A549 (cell line): ENCODE measurements around the gene C1R. TPM values are rescaled to one million over a fixed set of nuclear protein-coding genes. Genes with fewer than 3 reads are reported as not detected.

Experiments
- ATAC-seq, 2 experiments: fragments of 200-7000 bp in 1 of 2; fragments of >200 bp in 1 of 2; cut with Nextera tagmentation in 1 of 2; cut with Tn5 transposase in 1 of 2; 3 replicates each; pipeline versions ENCODE4 v1.8.0 to v1.9.1; 2018 to 2020; ENCODE audit warnings: mild to moderate bottlenecking in 1 of 2, moderate library complexity in 1 of 2
- CTCF ChIA-PET: fragments of 300-600 bp; sonication (Branson Sonifier 250); formaldehyde crosslinking; extraction: SDS; loops from one replicate; lab custom pipeline; 2021; ENCODE audit warnings: antibody characterized with exemption, inconsistent platforms; lab: Yijun Ruan, JAX
- POLR2A ChIA-PET: fragments of 350-600 bp; formaldehyde crosslinking; extraction: SDS; loops from one replicate; lab custom pipeline; 2021; ENCODE audit warnings: antibody characterized with exemption, inconsistent platforms; lab: Yijun Ruan, JAX
- DNase-seq, 2 experiments: peaks; one replicate each; pipeline versions ENCODE4 v3.0.0 to v3.0.0-alpha.2; 2011 to 2016; ENCODE audit warnings: low read depth in 1 of 2, low spot score in 1 of 2
- FAIRE-seq: peaks from 2 replicates; lab custom pipeline; 2011; peaks lifted over from hg19 to GRCh38; lab: Jason Lieb, UNC
- H3K27ac ChIP-seq, 2 experiments: fragments of >200 bp; sonication (Bioruptor Twin); formaldehyde crosslinking; 3 replicates each; pipeline ENCODE4 v1.5.1; 2016 to 2017
- H3K4me1 ChIP-seq: fragments of >200 bp; sonication (Bioruptor Twin); formaldehyde crosslinking; 3 replicates; pipeline ENCODE4 v1.6.1; 2016
- H3K4me2 ChIP-seq: fragments of >200 bp; sonication (Bioruptor Twin); formaldehyde crosslinking; 3 replicates; pipeline ENCODE4 v1.6.1; 2016
- H3K4me3 ChIP-seq: fragments of >200 bp; sonication (Bioruptor Twin); formaldehyde crosslinking; 3 replicates; pipeline ENCODE4 v1.5.1; 2016
- H3K9me3 ChIP-seq: fragments of >200 bp; sonication (Bioruptor Twin); formaldehyde crosslinking; 3 replicates; pipeline ENCODE4 v1.6.1; 2016
- ATOH8 ChIP-seq: fragments of 250-450 bp; sonication (Bioruptor Pico); IDR thresholded peaks from 2 replicates; pipeline ENCODE4 v1.5.0; 2020; ENCODE audit warnings: low read depth, mild to moderate bottlenecking, moderate library complexity
- BCL3 ChIP-seq: fragments of >200 bp; sonication (Bioruptor Twin); formaldehyde crosslinking; IDR thresholded peaks from 3 replicates; pipeline ENCODE4 v1.6.1; 2016
- BHLHE40 ChIP-seq: IDR thresholded peaks from 2 replicates; pipeline ENCODE4 v1.6.1; 2012; ENCODE audit warnings: low read depth, low read length, inconsistent platforms
- CBX8 ChIP-seq: fragments of 200-600 bp; sonication (generic); IDR thresholded peaks from 2 replicates; pipeline ENCODE4 v1.6.1; 2016
- CEBPB ChIP-seq, 2 experiments: fragments of >200 bp in 1 of 2; sonication (Bioruptor Twin) in 1 of 2; formaldehyde crosslinking in 1 of 2; IDR thresholded peaks; 2 replicates each; pipeline ENCODE4 v1.6.1; 2012 to 2016
- CHD2 ChIP-seq: fragments of 150-350 bp; IDR thresholded peaks from 2 replicates; pipeline ENCODE4 v1.6.1; 2014; ENCODE audit warnings: low read length; ENCODE audit not compliant: partially characterized antibody
- EHMT2 ChIP-seq: fragments of 200-600 bp; sonication (generic); IDR thresholded peaks from 2 replicates; pipeline ENCODE4 v1.6.1; 2016; ENCODE audit warnings: antibody characterized with exemption, low read depth, mild to moderate bottlenecking, moderate library complexity
- FOSL2 ChIP-seq, 2 experiments: fragments of 450-650 bp in 1 of 2; fragments of >200 bp in 1 of 2; sonication (Bioruptor Twin) in 1 of 2; formaldehyde crosslinking; IDR thresholded peaks; 2 replicates each; pipeline versions ENCODE4 v1.5.0 to v1.6.1; 2016 to 2020; ENCODE audit warnings: mild to moderate bottlenecking in 1 of 2, moderate library complexity in 1 of 2
- FOXS1 ChIP-seq: fragments of 250-450 bp; sonication (Bioruptor Pico); IDR thresholded peaks from 2 replicates; pipeline ENCODE4 v1.5.0; 2020; ENCODE audit warnings: mild to moderate bottlenecking, moderate library complexity
- HDAC2 ChIP-seq: fragments of 200-600 bp; sonication (generic); IDR thresholded peaks from 2 replicates; pipeline ENCODE4 v1.6.1; 2016
- HEYL ChIP-seq: fragments of 250-450 bp; sonication (Bioruptor Pico); IDR thresholded peaks from 2 replicates; pipeline ENCODE4 v1.8.0; 2021; ENCODE audit warnings: mild to moderate bottlenecking, moderate library complexity
- HOXA7 ChIP-seq: fragments of 250-450 bp; sonication (Bioruptor Pico); IDR thresholded peaks from 2 replicates; pipeline ENCODE4 v1.5.0; 2020; ENCODE audit warnings: mild to moderate bottlenecking, moderate library complexity
- JUNB ChIP-seq: fragments of >200 bp; sonication (Bioruptor Twin); formaldehyde crosslinking; IDR thresholded peaks from 2 replicates; pipeline ENCODE4 v1.6.1; 2016
- PHF8 ChIP-seq: fragments of 200-600 bp; sonication (generic); IDR thresholded peaks from 2 replicates; pipeline ENCODE4 v1.6.1; 2016; ENCODE audit warnings: low read depth, mild to moderate bottlenecking, antibody characterized with exemption, moderate library complexity, borderline replicate concordance
- USF2 ChIP-seq: fragments of 450-650 bp; IDR thresholded peaks from 2 replicates; pipeline ENCODE4 v1.6.1; 2014; ENCODE audit warnings: antibody characterized with exemption
- ZSCAN20 ChIP-seq: fragments of 250-450 bp; sonication (Bioruptor Pico); IDR thresholded peaks from 2 replicates; pipeline ENCODE4 v1.8.0; 2022; ENCODE audit warnings: mild to moderate bottlenecking, moderate library complexity
- WGBS: methylation state at CpG from one replicate; pipeline ENCODE4 v1.1.6; 2017; ENCODE audit errors: missing lambda C conversion rate; 5-methylcytosine and 5-hydroxymethylcytosine counted together
- polyA plus RNA-seq, 4 experiments: library from polyadenylated mRNA; depleted of rRNA in 3 of 4; stranded (reverse); fragments of >200 nt; fragmentation: RNase III in 1 of 4; extraction: RNeasy Plus Mini Kit Qiagen cat#74134 plus additional on column Dnase treatment in 1 of 4; gene quantifications; 2 replicates in 3 of 4; 3 replicates in 1 of 4; pipeline ENCODE4 v1.2.3, GENCODE V29; 2011 to 2017
- TF ChIP-seq, protein P1 (sequence below): fragments of 200-600 bp; sonication (generic); IDR thresholded peaks from 2 replicates; pipeline ENCODE4 v1.6.1; 2016; ENCODE audit warnings: antibody characterized with exemption, mild to moderate bottlenecking, moderate library complexity
- TF ChIP-seq, protein P2 (sequence below): fragments of >200 bp; sonication (Bioruptor Twin); formaldehyde crosslinking; IDR thresholded peaks from 3 replicates; pipeline ENCODE4 v1.5.1; 2016
- TF ChIP-seq, protein P3 (sequence below): fragments of 150-350 bp; IDR thresholded peaks from 2 replicates; pipeline ENCODE4 v1.6.1; 2014; ENCODE audit warnings: low read depth, mild to moderate bottlenecking, low read length
- TF ChIP-seq, protein P4 (sequence below): IDR thresholded peaks from 2 replicates; pipeline ENCODE4 v1.6.1; 2012; ENCODE audit warnings: low read depth, borderline replicate concordance
- TF ChIP-seq, protein P5 (sequence below): IDR thresholded peaks from 2 replicates; pipeline ENCODE4 v1.6.1; 2012

The C1R gene
- polyA plus RNA-seq, 2 of the 4 experiments (the other 2 are of a cell fraction): 31.4 to 36.0 TPM

DNA sequence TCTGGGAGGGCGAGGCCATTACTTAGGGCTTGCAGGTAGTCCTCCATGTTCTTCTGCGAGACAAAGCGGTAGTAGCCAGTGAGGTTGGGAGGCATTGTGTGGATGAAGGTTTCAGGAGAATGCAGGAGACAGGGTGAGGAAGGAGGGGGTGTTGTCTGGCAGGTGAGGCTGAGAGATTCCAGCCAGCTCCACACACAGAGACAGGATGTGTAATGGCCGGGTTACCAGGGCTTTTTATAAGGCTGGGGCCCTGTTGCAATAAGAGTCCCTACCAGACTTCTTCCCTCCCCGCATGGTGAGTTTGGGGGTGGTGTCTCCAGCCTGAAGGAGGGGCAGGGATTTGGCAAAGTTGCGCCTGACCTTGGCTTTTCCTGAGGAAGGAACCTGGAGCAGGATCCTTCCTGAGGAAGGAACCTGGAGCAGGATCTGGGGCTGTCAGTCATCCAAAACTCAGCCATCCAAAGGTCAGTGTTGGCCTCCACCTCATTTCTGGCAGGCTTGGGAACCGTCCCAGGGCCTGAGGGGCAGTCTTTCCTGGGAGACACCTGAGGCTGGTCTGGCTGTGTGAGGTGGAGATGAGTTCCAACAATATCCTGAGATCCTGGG lies 36.5 kb upstream of the C1R start, which contains the start of gene RBP5:
TSS of gene RBP5 (minus strand) at position 209 of the 606 bp plus-strand sequence. CDS start at position 95, 114 bp downstream.
- FAIRE-seq (no peak), DNase-seq (no peak)
- Histone ChIP-seq H3K4me1 (no peaks in the 10 kb centered on the region), H3K4me2 (no peak within 1 kb of the TSS), H3K9me3 (no peaks in the 10 kb centered on the region), H3K4me3 (no peak within 1 kb of the TSS)
- WGBS: 81% methylated on average over 6 of the region's 7 CpGs
- TF ChIP-seq, protein P1, sequence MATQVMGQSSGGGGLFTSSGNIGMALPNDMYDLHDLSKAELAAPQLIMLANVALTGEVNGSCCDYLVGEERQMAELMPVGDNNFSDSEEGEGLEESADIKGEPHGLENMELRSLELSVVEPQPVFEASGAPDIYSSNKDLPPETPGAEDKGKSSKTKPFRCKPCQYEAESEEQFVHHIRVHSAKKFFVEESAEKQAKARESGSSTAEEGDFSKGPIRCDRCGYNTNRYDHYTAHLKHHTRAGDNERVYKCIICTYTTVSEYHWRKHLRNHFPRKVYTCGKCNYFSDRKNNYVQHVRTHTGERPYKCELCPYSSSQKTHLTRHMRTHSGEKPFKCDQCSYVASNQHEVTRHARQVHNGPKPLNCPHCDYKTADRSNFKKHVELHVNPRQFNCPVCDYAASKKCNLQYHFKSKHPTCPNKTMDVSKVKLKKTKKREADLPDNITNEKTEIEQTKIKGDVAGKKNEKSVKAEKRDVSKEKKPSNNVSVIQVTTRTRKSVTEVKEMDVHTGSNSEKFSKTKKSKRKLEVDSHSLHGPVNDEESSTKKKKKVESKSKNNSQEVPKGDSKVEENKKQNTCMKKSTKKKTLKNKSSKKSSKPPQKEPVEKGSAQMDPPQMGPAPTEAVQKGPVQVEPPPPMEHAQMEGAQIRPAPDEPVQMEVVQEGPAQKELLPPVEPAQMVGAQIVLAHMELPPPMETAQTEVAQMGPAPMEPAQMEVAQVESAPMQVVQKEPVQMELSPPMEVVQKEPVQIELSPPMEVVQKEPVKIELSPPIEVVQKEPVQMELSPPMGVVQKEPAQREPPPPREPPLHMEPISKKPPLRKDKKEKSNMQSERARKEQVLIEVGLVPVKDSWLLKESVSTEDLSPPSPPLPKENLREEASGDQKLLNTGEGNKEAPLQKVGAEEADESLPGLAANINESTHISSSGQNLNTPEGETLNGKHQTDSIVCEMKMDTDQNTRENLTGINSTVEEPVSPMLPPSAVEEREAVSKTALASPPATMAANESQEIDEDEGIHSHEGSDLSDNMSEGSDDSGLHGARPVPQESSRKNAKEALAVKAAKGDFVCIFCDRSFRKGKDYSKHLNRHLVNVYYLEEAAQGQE: no peak
- TF ChIP-seq EHMT2 (no peak), USF2 (no peak), ATOH8 (no peak), ZSCAN20 (CRISPR knock-in tag) (no peak), HOXA7 (no peak), BHLHE40 (no peak), FOSL2 (IDR thresholded peaks at IDR 0.05) (no peak), FOSL2 (CRISPR knock-in tag; IDR thresholded peaks at IDR 0.05) (no peak), FOXS1 (no peak), PHF8 (no peak), JUNB (no peak)
- TF ChIP-seq, protein P2, sequence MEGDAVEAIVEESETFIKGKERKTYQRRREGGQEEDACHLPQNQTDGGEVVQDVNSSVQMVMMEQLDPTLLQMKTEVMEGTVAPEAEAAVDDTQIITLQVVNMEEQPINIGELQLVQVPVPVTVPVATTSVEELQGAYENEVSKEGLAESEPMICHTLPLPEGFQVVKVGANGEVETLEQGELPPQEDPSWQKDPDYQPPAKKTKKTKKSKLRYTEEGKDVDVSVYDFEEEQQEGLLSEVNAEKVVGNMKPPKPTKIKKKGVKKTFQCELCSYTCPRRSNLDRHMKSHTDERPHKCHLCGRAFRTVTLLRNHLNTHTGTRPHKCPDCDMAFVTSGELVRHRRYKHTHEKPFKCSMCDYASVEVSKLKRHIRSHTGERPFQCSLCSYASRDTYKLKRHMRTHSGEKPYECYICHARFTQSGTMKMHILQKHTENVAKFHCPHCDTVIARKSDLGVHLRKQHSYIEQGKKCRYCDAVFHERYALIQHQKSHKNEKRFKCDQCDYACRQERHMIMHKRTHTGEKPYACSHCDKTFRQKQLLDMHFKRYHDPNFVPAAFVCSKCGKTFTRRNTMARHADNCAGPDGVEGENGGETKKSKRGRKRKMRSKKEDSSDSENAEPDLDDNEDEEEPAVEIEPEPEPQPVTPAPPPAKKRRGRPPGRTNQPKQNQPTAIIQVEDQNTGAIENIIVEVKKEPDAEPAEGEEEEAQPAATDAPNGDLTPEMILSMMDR: no peak
- TF ChIP-seq, all 56 proteins: peak for 0
- peak in 1 of 2 experiments; percentile 12; a peak in 1 of 6 replicates for ATAC-seq
- ChIA-PET CTCF (interaction anchor here (0.7 to 2.2 kb wide), 4 partner anchors 11 to 16 kb away, joined by 3 to 7 read pairs (median 5); no protein-coding TSS in a partner anchor), POLR2A (no interaction called here)
- H3K27ac ChIP-seq: no peak within 1 kb of the TSS

- 93% methylated on average over 17 of the region's 17 CpGs for whole genome bisulfite sequencing
- H3K4me2 ChIP-seq: no peak overlapping the region
- TF ChIP-seq BCL3 (no peak), HDAC2 (no peak), CBX8 (no peak), CEBPB (IDR thresholded peaks at IDR 0.05) (no peak), HEYL (CRISPR knock-in tag) (no peak), CHD2 (no peak)
- TF ChIP-seq, protein P3, sequence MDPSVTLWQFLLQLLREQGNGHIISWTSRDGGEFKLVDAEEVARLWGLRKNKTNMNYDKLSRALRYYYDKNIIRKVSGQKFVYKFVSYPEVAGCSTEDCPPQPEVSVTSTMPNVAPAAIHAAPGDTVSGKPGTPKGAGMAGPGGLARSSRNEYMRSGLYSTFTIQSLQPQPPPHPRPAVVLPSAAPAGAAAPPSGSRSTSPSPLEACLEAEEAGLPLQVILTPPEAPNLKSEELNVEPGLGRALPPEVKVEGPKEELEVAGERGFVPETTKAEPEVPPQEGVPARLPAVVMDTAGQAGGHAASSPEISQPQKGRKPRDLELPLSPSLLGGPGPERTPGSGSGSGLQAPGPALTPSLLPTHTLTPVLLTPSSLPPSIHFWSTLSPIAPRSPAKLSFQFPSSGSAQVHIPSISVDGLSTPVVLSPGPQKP: no peak
- TF ChIP-seq, protein P4, sequence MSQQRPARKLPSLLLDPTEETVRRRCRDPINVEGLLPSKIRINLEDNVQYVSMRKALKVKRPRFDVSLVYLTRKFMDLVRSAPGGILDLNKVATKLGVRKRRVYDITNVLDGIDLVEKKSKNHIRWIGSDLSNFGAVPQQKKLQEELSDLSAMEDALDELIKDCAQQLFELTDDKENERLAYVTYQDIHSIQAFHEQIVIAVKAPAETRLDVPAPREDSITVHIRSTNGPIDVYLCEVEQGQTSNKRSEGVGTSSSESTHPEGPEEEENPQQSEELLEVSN: no peak
- TF ChIP-seq, protein P5, sequence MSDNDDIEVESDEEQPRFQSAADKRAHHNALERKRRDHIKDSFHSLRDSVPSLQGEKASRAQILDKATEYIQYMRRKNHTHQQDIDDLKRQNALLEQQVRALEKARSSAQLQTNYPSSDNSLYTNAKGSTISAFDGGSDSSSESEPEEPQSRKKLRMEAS: no peak
- no peak for DNase-seq
- ChIA-PET CTCF (interaction anchor here (2.2 kb wide), 1 partner anchor 15 kb away, joined by 7 read pairs; no protein-coding TSS in a partner anchor), POLR2A (no interaction called here)
- H3K27ac ChIP-seq: no peak overlapping the region
- no peak overlapping the region for H3K4me3 ChIP-seq
- no peak; a peak in 1 of 6 replicates for ATAC-seq
- no peaks in the 10 kb centered on the region for H3K4me1 ChIP-seq
- FAIRE-seq: no peak
- H3K9me3 ChIP-seq: no peaks in the 10 kb centered on the region
These were observed 35.8 kb upstream of the C1R start for GRCh38 chr12:7127916-7128626.
